IPS-20b (cell line): ENCODE measurements around the gene TMED4.

Experiments used
- H3K27ac ChIP-seq: one replicate; pipeline ENCODE4 v1.5.1; 2013; ENCODE audit warnings: low read length
- H3K27me3 ChIP-seq: 2 replicates; pipeline ENCODE4 v1.6.1; 2013; ENCODE audit warnings: mild to moderate bottlenecking, low read length, inconsistent platforms; ENCODE audit not compliant: insufficient read depth
- H3K36me3 ChIP-seq: 2 replicates; pipeline ENCODE4 v1.6.1; 2013; ENCODE audit warnings: low read depth, mild to moderate bottlenecking, inconsistent platforms, low read length, moderate library complexity; ENCODE audit not compliant: insufficient read depth
- H3K4me1 ChIP-seq: 2 replicates; pipeline ENCODE4 v1.6.1; 2013; ENCODE audit warnings: mild to moderate bottlenecking, control low read depth, inconsistent platforms, low read length, moderate library complexity; ENCODE audit not compliant: insufficient read depth
- H3K4me3 ChIP-seq: 2 replicates; pipeline ENCODE4 v1.5.1; 2013; ENCODE audit warnings: mild to moderate bottlenecking, low read length, inconsistent platforms
- H3K9ac ChIP-seq: 2 replicates; pipeline ENCODE4 v1.6.1; 2013; ENCODE audit warnings: low read depth, mild to moderate bottlenecking, inconsistent platforms, low read length, moderate library complexity
- H3K9me3 ChIP-seq: 2 replicates; pipeline ENCODE4 v1.6.1; 2013; ENCODE audit warnings: mild to moderate bottlenecking, low read depth, low read length, inconsistent platforms; ENCODE audit not compliant: insufficient read depth

The TMED4 gene

DNA sequence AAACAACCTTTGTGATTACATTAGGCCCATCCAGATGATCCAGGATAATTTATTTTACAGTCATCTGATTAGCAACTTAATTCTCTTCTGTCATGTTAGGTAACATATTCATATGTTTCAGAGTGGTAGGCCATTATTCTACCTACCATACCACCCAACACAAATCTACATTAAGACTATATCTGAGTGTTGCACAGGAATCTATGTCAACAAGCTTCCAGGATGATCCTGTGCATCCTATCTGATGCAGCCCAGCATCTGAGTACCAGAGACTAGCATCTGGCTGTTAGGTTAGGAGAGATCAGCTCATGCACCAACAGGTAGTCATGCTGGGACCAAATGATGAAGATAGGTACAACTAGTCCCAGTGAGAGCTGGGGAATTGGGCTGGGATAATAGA, 7.0 kb downstream of the TMED4 start:
- Histone ChIP-seq H3K9ac (peak overlapping the region; percentile 92; the same call in 1 of the 2 replicates), H3K27ac (no peak overlapping the region), H3K27me3 (no peaks in the 10 kb centered on the region), H3K4me1 (peaks cover 3% of the 10 kb centered on the region; the same call in 1 of the 2 replicates), H3K9me3 (no peaks in the 10 kb centered on the region), H3K36me3 (peaks cover 66% of the 10 kb centered on the region), H3K4me3 (peak overlapping the region; percentile 92)

DNA sequence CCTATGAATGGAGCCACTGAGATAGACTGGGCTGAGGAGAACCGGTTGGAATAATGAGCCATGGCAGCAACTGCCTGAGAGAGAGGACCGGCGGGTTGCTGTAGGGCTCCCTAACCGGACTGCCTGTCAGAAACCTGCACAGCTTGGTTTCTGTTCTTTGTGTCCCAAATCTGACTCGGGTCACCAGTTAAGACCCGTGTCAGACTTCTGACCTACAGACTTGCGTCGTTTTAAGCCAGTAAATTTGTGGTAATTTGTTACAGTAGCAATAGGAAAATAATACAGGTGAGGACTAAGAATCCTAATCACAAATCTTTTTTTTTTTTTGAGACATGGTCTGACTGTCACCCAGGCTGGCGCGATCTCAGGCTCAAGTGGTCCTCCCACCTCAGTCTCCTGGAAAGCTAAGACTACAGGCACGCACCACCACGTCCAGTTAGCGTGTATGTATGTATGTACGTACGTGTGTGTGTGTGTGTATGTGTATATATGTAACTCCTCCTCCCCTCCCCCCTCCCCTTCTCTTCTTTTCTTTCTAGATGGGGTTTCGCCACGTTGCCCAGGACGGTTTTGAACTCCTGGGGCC, 7.7 kb downstream of the TMED4 start:
- Histone ChIP-seq H3K9ac (peak overlapping the region; percentile 92), H3K36me3 (peaks cover 66% of the 10 kb centered on the region), H3K27ac (peak overlapping the region; percentile 70), H3K4me3 (peak overlapping the region; percentile 92), H3K9me3 (no peaks in the 10 kb centered on the region), H3K27me3 (no peaks in the 10 kb centered on the region), H3K4me1 (peaks cover 3% of the 10 kb centered on the region; the same call in 1 of the 2 replicates)

DNA sequence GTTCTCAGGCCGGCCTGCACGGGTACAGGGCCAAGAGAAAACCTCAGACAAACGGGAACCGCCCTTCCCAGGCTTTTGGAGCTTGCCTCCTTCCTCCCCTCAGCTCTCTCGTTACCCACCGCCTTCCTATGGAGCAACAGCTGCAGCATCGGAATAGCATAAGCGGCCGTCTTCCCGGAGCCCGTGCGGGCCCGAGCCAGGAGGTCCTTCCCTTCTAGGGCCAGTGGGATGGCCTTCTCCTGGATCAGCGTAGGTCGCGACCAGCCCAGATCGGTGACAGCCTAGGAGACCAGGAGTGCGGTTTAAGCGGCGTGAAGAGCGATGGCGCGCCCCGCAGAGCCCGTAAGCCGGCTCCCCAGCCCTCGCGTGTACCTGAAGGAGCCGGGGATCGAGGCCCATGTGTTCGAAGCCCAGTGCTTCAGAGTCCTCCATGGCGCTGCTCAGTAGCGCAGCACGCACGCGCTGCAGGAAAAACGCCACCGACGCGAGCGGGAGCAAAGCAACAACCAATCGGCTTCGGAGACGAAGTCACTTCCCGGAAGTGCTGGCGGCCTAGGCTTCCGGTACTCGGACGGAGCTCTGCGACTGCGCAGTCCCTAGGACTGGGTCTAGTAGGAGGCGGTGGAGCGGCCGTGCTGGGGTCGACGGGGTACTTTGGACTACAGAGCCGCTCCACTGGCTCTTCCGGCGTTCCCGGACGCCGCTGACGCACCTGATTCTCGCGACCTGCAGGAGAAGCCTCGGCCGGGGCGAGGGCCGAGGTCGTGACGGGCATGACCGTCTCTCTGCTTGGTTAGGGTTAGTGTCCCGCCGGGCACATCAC, 8.4 kb downstream of the TMED4 start, which contains the start of gene DDX56:
TSS of gene DDX56 (minus strand) at position 445 of the 823 bp plus-strand sequence. CDS start at position 432, 13 bp downstream.
- Histone ChIP-seq H3K36me3 (peaks cover 67% of the 10 kb centered on the region), H3K9ac (peak within 1 kb of the TSS; percentile 92), H3K27me3 (no peaks in the 10 kb centered on the region), H3K27ac (peak within 1 kb of the TSS; percentile 70), H3K4me3 (peak within 1 kb of the TSS; percentile 92), H3K9me3 (no peaks in the 10 kb centered on the region), H3K4me1 (peaks cover 3% of the 10 kb centered on the region; the same call in 1 of the 2 replicates)

DNA sequence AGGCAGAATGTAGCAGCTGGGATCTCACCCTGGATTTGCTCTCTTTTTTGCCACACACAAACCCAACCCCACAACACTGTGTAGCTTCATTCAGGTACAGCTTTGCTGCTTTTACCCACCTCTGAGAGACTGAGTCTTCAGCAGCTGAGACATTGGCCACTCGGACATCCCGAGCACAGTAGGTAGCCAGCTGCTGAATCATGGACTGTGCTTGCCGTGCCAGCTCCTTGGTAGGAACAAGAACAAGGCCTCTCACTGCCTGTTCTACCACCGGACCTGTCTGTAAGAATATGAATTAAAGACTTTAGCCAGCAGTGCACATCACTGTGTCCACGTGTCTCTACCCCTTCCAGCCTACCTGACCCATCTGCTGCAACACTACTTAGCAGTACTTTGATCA, 9.3 kb downstream of the TMED4 start:
- peak overlapping the region; percentile 92 for H3K4me3 ChIP-seq
- H3K36me3 ChIP-seq: peaks cover 68% of the 10 kb centered on the region
- H3K27ac ChIP-seq: peak overlapping the region; percentile 70

DNA sequence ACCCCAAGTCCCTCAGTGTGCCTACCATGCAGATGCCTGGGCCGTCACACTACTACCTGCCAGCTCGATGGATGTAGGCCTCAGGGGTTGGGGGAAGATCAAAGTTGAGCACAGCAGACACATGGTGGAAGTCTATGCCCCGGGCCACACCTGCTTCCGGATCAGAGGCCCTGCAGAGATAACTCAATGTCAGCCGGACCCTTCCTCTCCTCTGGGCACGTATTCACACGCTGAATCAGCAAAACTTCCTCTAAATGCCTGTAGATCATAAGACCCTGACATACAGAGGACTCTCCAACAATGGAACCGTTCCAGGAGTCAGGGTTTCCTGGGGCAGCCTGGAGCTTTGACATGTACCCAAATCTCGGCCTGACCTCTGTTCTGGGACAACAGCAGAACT, 12.1 kb downstream of the TMED4 start:
- H3K4me1 ChIP-seq: peaks cover 2% of the 10 kb centered on the region; the same call in 1 of the 2 replicates
- no peak overlapping the region for H3K4me3 ChIP-seq
- no peak overlapping the region for H3K9ac ChIP-seq
- no peaks in the 10 kb centered on the region for H3K9me3 ChIP-seq
- peaks cover 80% of the 10 kb centered on the region for H3K36me3 ChIP-seq
- H3K27me3 ChIP-seq: no peaks in the 10 kb centered on the region
- no peak overlapping the region for H3K27ac ChIP-seq

More for the DNA sequence above, 9.3 kb downstream of the TMED4 start:
- Histone ChIP-seq H3K9me3 (no peaks in the 10 kb centered on the region), H3K9ac (peak overlapping the region; percentile 92), H3K27me3 (no peaks in the 10 kb centered on the region), H3K4me1 (peaks cover 3% of the 10 kb centered on the region; the same call in 1 of the 2 replicates)

DNA sequence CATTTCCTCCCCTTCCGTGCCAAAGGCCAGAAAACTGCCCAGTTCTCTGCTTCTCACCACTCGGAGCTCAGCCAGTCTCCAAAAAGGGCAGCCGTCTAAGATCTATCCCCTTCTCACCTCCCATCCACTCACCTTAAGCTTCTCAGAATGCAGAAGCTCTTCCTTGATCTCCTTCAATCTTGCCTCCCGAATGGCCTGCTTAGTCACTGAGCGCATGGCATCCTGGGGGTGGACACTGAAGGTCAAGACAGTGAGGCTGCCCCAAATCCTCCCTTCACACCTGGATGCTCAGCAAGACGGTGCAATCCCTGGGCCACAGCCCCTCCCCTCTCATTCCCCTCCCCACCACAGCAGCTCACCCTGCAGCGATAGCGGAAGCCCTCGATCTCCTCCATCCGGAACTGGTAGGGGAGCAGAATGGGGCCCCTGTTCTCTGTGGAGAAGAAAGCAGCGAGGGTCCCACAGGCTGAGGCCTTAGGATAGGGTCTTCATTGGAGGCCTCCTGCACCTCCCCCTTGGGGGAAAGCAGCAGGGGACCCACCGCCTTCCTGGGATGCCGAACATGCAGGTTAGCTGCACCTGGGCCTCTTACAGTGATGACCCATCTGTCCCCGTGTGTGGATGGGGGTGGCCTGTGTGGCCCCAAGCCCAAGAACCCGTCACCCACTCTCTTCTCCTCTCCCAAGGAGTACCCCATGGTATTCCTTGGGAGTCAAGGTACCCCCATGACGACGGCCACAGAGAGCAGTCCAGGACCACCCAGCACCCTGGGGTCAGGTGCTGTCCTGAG, 13.1 kb downstream of the TMED4 start:
- Histone ChIP-seq H3K4me3 (no peak overlapping the region), H3K36me3 (peaks cover 87% of the 10 kb centered on the region), H3K9ac (no peak overlapping the region), H3K9me3 (no peaks in the 10 kb centered on the region), H3K27me3 (no peaks in the 10 kb centered on the region), H3K4me1 (no peaks in the 10 kb centered on the region), H3K27ac (no peak overlapping the region)

DNA sequence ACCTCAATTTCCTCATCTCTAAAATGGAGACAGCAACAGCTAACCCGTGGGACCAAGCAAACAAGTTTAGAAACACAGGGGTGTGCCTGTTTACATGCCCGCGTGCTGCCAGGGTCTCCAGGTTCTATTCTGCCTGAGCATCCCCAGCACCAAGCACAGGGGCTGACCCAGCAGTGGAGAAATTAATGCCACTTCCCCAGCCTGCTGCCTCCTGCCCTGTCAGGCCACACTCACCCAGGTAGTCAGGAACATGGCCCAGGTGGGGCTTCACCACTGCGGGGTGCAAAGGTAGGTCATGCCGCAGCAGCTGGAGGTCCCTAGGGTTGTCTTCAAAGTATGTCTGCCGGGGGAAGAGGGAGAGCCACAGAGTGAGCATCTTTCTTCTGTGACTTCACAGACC, 14.1 kb downstream of the TMED4 start:
- Histone ChIP-seq H3K27me3 (no peaks in the 10 kb centered on the region), H3K4me3 (no peak overlapping the region), H3K4me1 (no peaks in the 10 kb centered on the region), H3K9me3 (no peaks in the 10 kb centered on the region), H3K36me3 (peaks cover 87% of the 10 kb centered on the region), H3K27ac (no peak overlapping the region), H3K9ac (no peak overlapping the region)

DNA sequence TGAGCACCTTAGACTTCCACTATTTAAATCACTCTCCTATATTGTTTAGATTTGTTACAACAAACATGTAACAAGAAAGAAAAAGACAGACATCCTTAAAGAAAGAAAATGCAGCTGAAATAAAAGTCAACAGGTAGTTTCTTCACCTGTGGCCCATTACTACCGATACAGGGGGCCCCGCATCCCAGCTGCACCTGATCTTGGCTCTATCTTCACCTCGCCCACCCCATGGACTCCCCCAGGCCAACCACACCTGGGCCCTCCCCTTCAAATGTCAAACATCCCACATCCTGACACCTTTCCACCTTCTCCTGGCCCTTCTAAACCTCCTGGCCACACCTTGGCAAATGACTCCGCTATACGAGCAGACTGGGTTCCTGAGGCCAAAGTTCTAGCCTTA, 15.4 kb downstream of the TMED4 start:
- Histone ChIP-seq H3K27me3 (no peaks in the 10 kb centered on the region), H3K9ac (no peak overlapping the region), H3K27ac (no peak overlapping the region), H3K36me3 (peaks cover 75% of the 10 kb centered on the region), H3K9me3 (no peaks in the 10 kb centered on the region), H3K4me3 (no peak overlapping the region), H3K4me1 (no peaks in the 10 kb centered on the region)

DNA sequence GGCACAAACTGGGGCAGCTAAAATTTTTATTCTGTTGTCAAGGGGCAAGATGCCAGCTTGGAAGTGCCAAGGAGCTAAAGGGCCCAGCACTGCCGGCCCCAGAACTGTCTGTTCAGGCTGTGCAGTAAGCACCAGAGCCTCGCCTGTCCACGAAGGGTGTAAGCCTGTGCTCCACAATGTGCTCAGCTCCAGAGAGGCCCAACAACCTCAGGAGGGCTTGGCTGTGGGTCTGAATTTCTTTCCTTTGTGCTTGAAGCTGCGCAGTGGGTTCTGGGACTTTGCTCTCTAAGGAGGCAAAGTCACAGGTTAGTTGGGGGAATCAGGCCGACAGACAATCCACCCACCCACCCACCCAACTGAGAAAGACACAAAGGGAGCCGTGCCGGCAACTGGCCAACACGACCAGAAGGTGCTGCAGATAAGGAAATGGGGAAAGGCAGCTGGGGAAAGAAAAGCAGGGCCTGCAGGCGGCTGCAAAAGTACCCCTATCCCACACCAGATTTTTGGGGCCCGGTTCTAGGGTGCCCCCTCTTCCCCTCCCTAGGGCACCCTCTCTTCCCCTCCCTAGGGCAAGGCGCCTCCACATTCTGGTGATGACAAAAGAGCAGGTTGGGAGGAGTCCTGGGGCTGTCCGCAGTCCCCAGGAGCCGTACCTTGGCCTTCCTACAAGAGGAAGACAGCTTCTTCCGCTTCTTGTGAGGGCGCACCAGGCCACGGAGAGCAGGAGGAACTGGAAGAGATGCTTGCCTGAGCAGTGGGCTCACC, 16.1 kb downstream of the TMED4 start:
- H3K9ac ChIP-seq: no peak overlapping the region
- H3K4me1 ChIP-seq: no peaks in the 10 kb centered on the region
- no peak overlapping the region for H3K4me3 ChIP-seq
- H3K9me3 ChIP-seq: no peaks in the 10 kb centered on the region
- H3K27me3 ChIP-seq: no peaks in the 10 kb centered on the region
- H3K36me3 ChIP-seq: peaks cover 68% of the 10 kb centered on the region
- H3K27ac ChIP-seq: no peak overlapping the region

DNA sequence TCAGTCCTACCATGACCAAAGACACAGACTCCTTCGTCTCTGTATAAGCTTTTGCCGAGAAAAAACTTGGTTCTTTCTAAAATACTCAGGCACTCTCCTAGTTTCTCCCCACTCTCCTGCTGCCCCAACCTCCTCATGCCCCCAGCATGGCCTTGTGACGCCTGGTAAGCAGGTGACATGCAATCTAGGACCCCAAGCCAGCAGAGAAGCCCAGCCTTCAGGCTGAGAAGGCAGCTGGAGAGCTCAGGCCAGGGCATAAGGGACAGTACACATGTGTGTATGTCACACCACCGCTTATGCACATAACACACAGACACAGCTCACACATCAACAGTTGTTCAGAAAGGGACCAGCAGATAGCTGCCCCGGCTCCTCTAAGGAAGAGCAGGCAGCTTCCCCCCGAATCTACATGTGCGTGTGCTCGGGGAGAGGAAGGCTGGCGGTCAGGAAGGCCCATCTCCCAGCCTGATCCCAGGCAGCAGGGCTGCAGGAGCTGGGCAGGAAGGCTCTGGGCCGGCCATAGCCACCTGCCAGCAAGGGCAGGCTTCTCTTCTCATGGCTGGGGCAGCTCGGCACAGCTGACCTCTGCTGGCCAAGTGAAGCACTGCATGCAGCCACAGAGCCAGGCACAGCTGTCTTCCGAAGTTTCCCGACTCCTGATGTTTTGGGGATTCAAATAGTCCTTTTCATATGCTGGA, 16.8 kb downstream of the TMED4 start:
- Histone ChIP-seq H3K36me3 (peaks cover 61% of the 10 kb centered on the region), H3K9ac (no peak overlapping the region), H3K4me1 (no peaks in the 10 kb centered on the region), H3K9me3 (no peaks in the 10 kb centered on the region), H3K27ac (no peak overlapping the region), H3K27me3 (no peaks in the 10 kb centered on the region), H3K4me3 (no peak overlapping the region)
